Activated CD8-positive, alpha-beta memory T cell treated with anti-CD3 and anti-CD28 coated beads for 24 hours (primary cell): ENCODE measurements around the gene ZNF302.

Experiments
- DNase-seq: peaks from one replicate; pipeline ENCODE4 v3.0.0-alpha.2; 2020

Gene ZNF302

DNA sequence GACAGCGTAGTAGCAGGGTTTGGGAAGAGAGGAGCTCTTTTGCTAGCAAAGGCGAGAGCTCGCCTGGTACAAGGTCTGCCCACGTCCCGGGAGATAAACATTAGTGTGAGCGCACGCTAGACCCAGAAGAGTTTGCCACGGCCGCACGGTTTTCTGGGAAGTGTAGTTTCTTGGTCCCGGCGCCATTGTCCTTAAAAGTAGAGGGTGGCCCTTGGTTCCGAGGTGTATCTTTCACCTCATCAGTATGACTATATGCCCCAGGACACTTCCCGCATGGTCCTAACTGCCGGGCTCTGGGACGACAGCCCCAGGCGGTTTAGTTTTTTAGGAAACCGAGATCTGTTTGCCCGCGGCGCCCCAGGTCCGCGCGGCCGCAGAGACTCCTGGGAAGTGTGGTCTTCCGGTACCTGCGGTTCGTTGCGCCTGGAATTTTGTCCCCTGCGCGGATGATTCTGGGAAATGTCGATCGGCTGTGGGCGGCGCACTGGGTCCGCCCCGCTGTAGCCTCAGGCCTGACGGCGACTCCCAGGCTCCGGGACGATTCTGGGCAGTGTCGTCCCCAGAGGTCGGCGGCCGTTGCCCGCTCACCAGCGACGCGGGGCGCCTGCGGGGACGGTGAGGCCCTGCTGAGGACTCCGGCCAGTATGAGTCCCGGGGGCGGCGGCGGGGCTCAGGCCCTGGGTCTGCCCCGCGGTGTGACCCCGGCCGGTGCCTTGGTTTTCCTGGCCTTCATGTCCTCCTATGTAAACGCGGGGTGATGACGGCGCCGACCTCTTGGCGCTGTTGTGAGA lies 56.5 kb downstream of the ZNF302 start, which contains the start of gene ZNF181:
Gene ZNF181, plus strand, starts transcription at position 498 of the 791 bp plus-strand sequence. CDS start 795 bp downstream, outside the sequence.
- peak; percentile 92 for DNase-seq

DNA sequence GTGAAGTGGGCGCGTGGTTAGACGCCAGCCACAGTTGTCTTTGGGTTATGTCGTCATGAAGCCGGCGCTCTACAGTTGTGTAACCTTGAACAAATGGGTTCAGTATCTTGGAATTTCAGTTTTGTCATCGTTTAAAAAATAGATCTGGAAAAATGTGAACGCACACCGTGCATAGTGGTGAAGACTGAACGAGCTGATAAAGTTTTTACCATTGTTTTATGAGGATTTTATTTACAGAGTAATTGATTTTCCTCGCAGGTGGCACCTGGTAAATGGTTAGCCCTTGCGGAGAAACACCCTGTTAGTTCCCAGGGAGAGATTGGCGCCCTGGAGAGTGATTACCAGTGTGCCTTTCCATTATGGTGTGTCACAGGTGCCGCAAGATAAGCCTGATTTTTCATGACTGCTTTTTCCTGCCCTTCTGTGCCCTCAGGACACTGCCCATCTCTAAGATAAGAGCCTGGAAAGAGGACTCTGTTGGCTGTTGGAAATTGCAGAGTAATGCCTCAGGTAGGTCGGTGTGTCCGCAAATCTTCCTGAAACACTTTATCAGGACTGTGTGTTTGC lies 57.1 kb downstream of the ZNF302 start:
- DNase-seq, result no peak
